Urothelium cell line (cell line): Measurements from ENCODE around the gene SLAIN1.
"Not testable (repeated sequence)": the region's sequence is repeated elsewhere in the genome, so short reads cannot be mapped to it uniquely, and the experiment has no call there.

ENCODE experiments used
- DNase-seq: peaks from one replicate; pipeline ENCODE4 v3.0.0; 2011; ENCODE audit warnings: low spot score, mixed read lengths
- FAIRE-seq: peaks from 2 replicates; lab custom pipeline; 2011; peaks lifted over from hg19 to GRCh38; lab: Jason Lieb, UNC

The SLAIN1 gene

DNA sequence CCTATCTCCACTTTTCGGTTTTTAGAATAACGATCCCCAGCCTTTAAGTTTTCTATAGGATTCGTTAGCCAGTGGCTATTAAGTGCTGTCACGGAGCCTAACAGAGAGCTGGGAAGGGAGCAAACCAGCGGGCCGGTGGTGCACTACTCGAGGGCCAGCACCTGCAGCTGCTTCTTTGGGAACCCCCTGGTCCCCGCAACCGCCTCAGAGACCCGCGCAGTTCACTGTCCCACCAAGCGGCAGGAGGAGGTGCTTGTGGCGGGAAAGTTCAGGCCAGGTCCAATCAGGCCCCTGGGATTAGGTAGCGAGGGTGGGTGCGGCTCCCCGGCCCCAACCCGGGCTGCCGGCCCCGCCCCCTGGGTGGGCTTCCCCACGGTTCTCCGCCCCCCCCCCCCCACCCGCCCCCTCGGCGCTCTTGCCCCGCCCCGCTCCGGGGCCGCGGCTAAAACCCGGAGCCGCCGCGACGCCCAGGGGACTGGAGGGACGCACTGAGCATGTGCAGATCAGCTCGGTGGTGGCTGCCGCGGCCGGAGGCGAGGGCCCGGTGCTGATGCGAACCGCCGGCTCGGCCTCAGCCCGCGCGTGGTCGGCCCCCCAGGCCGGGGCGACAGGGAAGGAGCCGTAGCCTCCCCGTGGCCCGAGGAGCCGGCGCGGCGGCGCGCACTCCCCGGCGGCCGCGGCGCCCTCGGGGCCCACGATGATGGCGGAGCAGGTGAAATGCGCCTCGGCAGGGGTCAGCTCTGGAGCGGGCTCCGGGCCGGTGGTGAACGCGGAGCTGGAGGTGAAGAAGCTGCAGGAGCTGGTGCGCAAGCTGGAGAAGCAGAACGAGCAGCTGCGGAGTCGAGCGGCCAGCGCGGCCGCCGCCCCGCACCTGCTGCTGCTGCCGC is at the start of gene SLAIN1:
SLAIN1 (plus strand) TSS at position 471 of the 887 bp plus-strand sequence; CDS start at position 698, 227 bp downstream.
- FAIRE-seq (no peak), DNase-seq (peak; percentile 86)

DNA sequence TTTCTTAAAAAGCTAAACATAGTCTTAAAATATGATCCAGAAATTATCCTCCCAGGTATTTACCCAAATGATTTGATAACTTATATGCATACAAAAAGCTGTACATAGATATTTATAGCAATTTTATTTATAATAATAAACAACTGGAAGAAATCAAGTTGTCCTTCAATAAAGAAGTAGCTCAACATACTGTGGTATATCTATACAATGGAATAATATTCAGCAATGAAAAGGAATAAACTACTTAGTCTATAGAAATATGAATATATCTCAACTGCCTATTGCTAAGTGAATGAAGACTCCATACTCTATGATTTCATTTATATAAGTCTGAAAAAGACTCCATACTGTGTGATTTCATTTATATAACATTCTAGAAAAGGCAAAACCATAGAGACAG is 47.1 kb upstream of the SLAIN1 start:
- no peak for FAIRE-seq
- no peak for DNase-seq

DNA sequence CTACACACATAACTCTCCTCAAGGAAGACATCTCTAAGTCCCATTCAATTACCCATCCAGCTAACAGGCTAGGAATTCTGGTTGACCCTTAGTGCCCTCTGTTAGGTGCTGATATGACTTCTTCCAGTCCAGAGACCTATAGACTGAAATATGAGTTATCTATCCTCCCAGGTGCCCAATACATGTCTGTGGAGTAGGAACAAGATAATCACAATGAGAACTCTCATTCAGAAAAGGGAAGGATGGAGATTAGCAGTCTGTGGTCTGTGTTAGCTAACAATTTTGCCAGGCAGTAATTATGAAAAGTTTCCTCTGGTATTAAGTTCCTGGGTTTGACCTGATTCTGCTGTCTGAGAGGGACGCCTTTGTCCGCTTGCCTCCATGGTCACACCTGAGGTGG is 44.2 kb upstream of the SLAIN1 start:
- no peak for DNase-seq
- no peak for FAIRE-seq

DNA sequence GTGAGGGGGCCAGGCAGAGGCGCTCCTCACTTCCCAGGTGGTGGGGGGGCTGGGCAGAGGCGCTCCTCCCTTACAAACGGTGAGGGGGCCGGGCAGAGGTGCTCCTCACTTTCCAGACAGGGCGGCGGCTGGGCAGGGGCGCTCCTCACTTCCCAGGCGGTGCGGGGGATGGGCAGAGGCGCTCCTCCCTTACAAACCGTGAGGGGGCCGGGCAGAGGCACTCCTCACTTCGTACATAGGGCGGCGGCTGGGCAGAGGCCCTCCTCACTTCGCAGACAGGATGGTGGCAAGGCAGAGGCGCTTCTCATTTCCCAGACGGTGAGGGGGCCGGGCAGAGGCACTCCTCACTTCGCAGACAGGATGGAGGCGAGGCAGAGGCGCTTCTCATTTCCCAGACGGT is 37.5 kb upstream of the SLAIN1 start:
- not testable (repeated sequence) for FAIRE-seq, DNase-seq

DNA sequence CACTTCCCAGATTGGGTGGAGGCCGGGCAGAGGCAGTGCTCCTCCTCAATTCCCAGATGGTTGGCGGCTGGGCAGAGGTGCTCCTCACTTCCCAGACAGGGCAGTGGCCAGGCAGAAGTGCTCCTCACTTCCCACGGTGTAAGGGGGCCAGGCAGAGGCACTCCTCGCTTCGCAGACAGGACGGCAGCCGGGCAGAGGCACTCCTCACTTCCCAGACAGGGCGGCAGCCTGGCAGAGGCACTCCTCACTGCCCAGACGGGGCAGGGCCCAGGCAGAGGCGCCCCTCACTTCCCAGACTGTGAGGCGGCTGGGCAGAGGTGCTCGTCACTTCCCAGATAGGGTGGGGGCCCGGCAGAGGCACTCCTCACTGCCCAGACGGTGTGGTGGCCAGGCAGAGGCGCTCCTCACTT is 36.6 kb upstream of the SLAIN1 start:
- FAIRE-seq (no peak), DNase-seq (no peak)

DNA sequence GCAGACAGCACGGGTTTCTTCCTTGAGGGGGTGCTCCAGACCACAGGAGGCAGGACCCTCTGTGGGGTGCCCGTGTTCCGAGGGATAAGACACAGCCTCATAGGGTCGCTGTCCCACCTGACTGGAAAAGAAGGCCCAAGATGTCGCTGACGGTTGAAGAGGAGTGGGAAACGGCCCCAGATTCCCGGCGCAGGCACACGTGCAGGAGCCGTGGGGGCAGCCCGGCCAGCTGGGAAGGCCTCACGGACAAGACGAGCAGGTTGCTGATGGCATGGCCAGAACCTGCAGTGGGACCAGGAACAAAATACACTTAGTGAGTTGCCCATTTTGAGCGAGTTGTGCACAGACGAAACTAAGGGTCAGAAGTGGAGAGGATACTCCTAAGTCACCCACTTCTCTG is 35.2 kb upstream of the SLAIN1 start:
- not testable (repeated sequence) for FAIRE-seq

DNA sequence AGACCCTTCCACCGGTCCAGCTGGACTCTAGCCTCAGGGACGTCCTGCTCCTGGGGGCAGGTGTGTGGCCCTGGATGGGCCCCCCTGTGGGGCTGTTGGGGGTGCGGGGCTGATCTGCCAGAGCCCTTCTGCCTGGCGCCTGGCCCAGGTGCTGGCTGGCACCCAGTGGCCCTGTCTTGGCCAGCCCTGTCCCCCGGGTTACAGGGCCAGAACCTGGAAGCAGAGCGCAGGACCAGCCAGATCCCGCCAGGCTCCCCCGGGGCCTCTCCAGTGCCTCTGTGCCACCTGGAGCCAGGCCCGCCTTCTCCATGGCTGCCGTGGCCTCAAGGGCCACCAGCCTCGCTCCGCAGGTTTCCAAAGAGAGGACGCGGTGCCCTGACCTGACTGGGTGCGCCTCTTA is 34.7 kb upstream of the SLAIN1 start:
- not testable (repeated sequence) for DNase-seq, FAIRE-seq

More for the DNA sequence above, 35.2 kb upstream of the SLAIN1 start:
- DNase-seq, result not testable (repeated sequence)

DNA sequence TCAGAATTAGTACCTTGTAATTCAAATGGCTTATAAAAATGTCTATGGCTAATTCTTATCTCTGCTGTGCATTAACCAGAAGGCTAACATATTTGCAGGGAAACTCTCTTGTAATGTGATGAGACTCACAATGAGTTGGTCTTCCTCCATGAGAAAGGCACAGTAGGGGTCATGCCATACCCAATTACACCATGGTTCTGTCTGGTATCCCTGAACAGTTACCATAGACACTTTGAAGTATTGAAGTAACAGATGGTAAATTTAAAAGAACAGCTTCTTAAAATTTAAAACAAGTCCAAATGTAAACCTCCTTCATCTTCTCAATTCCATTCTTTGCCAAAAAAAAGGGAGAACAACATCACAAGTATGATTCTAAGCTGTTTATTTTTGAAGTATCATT is 22.6 kb upstream of the SLAIN1 start:
- FAIRE-seq (no peak), DNase-seq (no peak)

DNA sequence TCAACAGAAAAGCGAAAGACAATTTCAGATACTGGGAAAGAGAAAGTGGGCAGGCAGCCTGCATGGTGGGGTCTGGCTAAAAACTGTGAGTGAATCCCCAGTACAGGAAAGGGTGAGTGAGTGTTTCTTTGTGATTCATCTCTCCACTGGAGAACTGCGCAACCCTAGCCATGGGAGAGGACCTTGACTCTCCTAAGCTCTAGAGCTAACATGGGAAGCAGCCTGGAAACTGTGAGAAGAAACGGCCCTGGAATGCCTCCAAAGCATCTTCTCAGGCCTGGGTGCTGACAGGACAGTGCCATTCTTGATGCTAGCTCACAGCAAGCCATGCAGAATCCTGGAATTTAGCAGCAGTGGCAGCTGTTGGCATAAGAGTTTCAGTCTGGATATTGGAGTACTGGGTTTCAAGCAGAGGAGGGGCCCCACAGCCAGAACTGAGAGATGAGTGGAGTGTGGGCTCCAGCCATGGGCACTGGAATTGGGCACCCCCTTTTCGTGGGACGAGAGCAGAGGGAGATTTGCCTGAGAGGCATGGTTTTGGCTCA is 18.7 kb upstream of the SLAIN1 start:
- FAIRE-seq, result no peak
- DNase-seq, result no peak

DNA sequence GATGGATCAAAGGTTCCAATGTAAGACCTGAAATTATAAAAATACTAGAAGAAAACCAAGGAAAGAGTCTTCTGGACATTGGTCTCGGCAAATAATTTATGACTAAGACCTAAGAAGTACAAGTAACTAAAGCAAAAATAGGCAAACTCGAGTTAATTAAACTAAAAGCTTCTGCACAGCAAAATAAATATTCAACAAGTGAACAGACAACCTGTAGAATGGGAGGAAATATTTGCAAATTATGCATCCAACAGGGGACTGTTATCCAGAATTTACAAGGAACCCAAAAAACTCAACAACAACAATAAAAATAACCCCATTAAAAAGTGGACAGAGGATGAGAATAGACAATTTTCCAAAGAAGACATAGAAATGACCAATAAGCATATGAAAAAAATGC is 9.7 kb upstream of the SLAIN1 start:
- no peak for FAIRE-seq
- no peak for DNase-seq

DNA sequence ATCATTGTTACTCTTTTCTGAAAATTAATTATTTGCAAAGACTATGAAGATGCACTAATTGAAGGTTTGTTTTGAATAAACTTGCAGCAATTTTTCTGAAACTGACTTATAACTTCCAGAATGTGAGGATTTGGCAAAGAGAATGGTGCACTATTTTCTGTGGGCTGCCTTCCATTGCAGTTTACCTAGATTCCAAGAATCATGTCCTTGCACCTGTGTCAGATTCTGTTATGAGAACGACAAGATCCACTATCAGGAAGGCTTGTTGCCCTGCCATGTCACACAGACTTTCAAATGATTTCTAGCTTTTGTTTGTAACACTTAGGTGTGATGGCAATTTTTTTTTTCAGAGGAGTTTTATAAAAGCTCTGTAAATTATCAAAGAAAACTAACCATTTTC is 5.6 kb upstream of the SLAIN1 start:
- DNase-seq (no peak), FAIRE-seq (no peak)

DNA sequence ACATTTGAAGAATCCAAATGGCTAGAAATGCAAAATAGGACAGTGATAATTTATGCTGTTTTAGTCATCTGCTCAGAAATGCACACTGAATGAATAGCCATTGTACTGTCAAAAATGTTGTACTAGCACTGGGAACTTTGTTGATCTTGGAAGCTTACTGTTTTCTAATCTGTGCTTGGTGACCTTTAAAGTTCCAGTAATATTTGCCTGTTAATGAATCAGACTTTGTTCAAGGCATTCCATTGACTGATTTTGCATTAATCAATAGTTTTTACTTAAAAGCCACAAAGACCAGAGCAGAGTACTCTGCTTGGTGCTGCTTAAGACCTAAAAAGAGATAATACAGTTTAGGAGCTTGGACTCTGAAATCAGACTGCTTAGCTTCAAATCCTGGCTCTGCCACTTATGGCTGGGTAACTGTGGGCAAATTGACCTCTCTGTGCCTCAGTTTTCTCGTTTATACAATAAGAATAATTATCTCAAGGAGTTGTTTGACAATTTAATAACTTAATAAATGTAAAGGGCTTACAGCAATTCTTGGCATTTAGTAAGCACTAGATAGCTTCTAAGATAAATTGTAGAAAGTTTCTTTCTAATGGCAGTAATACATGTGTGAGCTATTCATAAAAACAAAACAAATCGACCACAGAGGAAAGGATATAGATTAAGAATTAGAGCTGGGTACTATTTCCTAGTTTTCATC is 4.6 kb upstream of the SLAIN1 start:
- DNase-seq (no peak), FAIRE-seq (no peak)

DNA sequence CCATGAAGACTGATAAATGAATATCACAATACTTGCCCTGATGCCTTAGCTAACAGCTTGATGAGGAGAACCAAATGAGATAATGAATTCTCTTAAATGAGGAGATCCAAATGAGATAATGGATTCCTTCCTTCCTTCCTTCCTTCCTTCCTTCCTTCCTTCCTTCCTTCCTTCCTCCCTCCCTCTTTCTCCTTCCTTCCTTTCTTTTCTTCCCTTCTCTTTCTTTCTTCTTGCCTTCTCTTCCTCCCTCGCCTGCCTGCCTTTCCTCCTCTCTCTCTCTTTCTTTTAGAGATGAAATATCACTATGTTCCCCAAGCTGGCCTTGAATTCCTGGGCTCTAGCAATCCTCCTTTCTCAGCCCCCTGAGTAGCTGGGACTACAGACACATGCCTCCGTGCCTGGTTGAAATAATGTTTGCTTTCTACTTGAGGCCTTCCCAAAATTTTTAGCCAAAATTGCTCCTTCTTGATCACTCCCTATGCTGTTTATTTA is 4.0 kb upstream of the SLAIN1 start:
- FAIRE-seq (no peak), DNase-seq (no peak)

DNA sequence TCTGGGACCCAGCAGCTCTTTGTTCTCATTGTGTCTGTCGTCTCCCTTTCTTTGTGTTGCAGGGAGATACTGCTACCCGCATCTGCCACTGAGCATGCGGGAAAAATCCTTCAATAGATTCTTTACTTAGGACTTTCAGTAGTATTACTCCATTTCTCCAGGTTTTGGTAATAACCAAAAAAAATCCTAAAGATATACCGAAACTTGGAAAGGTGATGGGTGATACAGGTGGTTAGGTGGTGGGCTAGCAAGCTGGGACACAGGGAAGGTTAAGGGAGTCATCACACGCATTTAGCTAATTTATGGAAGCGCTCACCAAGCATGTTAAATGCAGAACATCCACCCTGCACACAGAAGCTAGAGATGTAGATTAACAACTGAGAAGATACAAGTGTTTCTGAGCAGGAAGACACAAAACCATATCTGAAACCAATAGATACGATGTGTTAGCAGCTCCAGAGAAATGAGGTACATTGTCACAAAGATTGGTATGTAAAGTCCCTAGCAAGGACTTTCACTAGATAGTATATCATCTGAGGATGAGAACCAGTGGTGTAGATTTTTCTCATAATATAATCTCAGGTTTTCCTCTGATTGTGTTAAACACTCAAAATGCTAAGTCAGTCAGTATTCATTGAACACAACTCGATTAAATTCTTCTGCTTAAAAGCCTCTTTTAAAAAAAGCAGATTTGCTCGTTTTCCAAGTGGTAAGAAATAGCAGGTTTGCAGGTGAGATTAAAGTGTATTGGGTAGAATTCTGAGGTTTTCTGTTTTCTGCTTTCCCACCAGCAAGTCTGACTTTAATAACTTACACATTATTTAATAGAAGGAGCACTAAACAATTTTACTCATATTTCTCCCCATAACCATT is 1.2 kb upstream of the SLAIN1 start:
- no peak for DNase-seq
- FAIRE-seq, result no peak

DNA sequence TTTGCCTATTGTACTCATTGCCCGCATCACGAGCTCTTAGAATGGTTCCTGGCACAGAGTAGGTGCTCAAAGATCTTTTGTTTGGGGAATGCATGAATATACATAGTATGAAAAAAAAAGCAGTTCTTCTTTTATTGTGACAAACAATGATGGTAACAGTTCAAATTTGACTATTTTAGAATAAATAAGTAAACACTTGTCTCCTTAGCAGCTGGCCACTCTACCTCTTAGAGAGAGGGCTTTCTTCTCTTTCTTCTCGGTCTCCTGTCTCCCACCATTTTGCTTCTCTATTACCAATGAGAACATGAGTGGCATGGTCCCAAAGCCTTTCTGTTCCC is 639 bp upstream of the SLAIN1 start:
- no peak for FAIRE-seq

DNA sequence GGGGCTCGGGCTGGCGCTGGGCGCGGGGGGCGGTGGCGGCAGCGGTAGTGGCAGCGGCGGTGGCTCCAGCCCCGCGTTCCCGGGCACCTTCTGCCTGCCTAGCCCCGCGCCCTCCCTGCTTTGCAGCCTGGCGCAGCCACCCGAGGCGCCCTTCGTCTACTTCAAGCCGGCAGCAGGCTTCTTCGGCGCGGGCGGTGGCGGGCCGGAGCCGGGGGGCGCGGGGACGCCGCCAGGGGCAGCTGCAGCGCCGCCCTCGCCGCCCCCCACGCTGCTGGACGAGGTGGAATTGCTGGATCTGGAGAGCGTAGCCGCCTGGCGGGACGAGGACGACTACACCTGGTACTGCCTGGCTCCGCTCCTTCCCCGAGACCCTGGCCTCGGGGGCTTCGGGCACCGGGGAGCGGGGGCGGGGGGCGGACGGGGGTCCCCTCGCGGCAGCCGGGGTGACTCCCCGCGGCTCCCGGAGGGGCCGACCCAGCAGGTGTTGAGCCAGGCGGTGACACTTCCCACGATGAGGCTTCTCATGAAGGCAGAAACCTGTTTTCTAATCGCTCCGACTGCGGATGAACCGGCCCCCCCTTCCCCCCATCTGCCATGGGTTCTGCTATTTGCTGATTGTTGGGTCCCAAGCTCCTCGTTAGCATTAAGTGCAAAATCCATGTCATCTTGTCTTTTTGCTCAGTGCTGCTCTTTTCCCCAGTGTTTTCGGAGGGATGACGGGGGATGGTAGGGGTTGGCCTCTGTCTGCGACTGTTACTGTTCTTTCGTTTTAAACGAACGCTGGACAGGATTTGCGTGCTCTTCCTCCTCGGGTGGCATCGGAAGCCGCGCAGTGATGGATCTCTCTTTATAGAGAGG is 943 bp downstream of the SLAIN1 start:
- FAIRE-seq (no peak), DNase-seq (peak; percentile 34)

More for the DNA sequence above, 639 bp upstream of the SLAIN1 start:
- DNase-seq, result peak; percentile 2

DNA sequence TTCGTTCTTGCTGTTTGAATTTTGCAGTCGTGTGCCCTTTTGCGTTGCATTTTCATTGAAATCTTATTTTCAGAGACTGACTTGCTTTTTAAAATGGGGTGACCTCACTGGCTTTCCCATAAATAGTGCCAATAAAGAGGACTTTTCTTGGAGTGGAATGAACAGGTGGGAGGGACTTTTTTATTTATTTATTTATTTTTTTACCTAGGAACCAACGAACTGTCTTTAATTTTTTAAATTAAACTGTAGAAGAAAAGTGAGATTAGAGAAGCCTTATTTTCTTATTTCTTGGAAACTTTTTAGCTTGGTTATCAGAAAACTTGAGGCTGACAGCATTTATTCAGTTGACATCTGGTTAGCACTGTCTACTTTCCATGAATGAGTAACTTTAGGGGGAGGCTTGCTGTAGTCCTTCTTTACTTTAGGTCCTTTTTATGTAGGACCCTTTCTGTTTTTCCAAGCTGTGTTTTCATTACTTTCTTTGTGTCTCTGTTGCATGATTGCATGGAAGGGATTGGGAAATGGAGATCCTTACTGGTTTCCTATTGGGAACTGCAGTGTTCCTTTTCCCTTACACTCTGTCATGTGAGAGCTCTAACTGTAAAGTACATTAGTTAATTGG is 1.7 kb downstream of the SLAIN1 start:
- FAIRE-seq (no peak), DNase-seq (no peak)

DNA sequence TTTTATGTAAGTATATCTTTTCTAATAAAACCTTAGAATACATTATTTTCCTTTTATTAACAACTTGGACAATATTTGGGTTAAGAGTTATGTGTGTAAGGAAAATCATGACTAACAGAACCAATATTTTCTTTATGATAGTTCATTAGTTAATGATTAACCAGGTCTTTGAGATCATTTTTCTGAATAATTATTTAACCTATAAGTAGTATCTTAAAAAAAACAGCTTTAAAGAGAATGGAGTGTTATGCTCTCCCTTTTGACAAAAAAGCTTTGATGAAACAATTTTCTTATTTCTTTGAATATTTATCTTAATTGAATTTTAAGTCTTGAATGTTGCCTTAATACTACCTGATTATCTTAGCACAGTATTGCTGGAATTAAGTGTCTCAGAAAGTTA is 3.8 kb downstream of the SLAIN1 start:
- DNase-seq (no peak), FAIRE-seq (no peak)

DNA sequence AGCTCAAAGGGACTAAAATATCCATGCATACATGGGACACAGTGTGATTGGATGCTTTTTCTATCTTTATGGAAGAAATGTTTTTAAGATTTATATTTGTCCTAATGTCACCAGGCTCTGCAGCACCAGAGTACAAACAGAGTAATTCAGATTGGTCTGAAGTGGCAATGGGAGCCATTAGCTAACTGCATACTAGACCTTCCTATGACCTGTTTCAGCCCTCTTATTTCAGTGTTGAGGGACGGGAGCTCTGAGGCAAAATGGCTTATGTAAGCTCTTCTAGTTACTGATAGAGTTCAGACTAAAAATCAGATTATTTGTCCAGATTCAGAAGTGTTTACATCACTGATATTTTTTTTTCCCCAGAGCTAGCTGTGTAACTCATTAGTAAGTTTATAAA is 4.9 kb downstream of the SLAIN1 start:
- no peak for DNase-seq
- no peak for FAIRE-seq
